IMR-90 (cell line): ENCODE results near the gene RASL11B. TPM values are rescaled to one million over a fixed set of nuclear protein-coding genes. Genes with fewer than 3 reads are reported as not detected.
A peak's percentile ranks its signal among the peaks of the same experiment; 100 is the strongest.

Experiments
- ATAC-seq: fragments of 200-7000 bp; cut with Tn5 transposase; 2 replicates; pipeline ENCODE4 v1.9.1; 2020; ENCODE audit warnings: low read depth, mild to moderate bottlenecking, moderate library complexity
- BruUV-seq: library from RNA; stranded (reverse); fragments of 400-500 nt; replicated peaks from 2 replicates; lab custom pipeline; 2021; lab: Mats Ljungman, UMichigan
- CTCF ChIA-PET: fragments of 300-600 bp; formaldehyde crosslinking; extraction: SDS; loops from one replicate; lab custom pipeline; 2021; ENCODE audit warnings: antibody characterized with exemption; lab: Yijun Ruan, JAX
- POLR2A ChIA-PET: fragments of 300-600 bp; sonication (Branson Sonifier 250); formaldehyde crosslinking; loops from one replicate; lab custom pipeline; 2022; ENCODE audit warnings: antibody characterized with exemption; ENCODE audit not compliant: unreplicated experiment; lab: Charles Lee
- DNase-seq: peaks from one replicate; pipeline ENCODE4 v3.0.0; 2013
- H2AFZ ChIP-seq: replicated peaks from 2 replicates; pipeline ENCODE3; 2013; ENCODE audit warnings: low read length, mild to moderate bottlenecking; ENCODE audit not compliant: poor library complexity
- H2AK5ac ChIP-seq: 2 replicates; pipeline ENCODE4 v1.6.1; 2013; ENCODE audit warnings: low read depth, low read length, inconsistent platforms
- H2AK9ac ChIP-seq: replicated peaks from 2 replicates; pipeline ENCODE3; 2013; ENCODE audit warnings: mild to moderate bottlenecking, low read depth, low read length, moderate library complexity; ENCODE audit not compliant: poor library complexity
- H2BK120ac ChIP-seq: 2 replicates; pipeline ENCODE4 v1.6.1; 2013; ENCODE audit warnings: low read depth, low read length, inconsistent platforms
- H2BK15ac ChIP-seq: 3 replicates; pipeline ENCODE4 v1.6.1; 2013; ENCODE audit warnings: low read depth, low read length, inconsistent platforms
- H2BK20ac ChIP-seq: 2 replicates; pipeline ENCODE4 v1.6.1; 2013; ENCODE audit warnings: low read depth, mild to moderate bottlenecking, inconsistent platforms, low read length, moderate library complexity
- H2BK5ac ChIP-seq: 2 replicates; pipeline ENCODE4 v1.6.1; 2013; ENCODE audit warnings: mild to moderate bottlenecking, low read depth, low read length, inconsistent platforms; ENCODE audit not compliant: poor library complexity, severe bottlenecking
- H3K14ac ChIP-seq: replicated peaks from 2 replicates; pipeline ENCODE4 v1.6.1; 2013; ENCODE audit warnings: low read depth, low read length, inconsistent platforms
- H3K18ac ChIP-seq: 2 replicates; pipeline ENCODE4 v1.6.1; 2013; ENCODE audit warnings: low read depth, low read length, control low read depth
- H3K23ac ChIP-seq: 2 replicates; pipeline ENCODE4 v1.6.1; 2013; ENCODE audit warnings: low read depth, low read length, inconsistent platforms
- H3K27ac ChIP-seq: 2 replicates; pipeline ENCODE4 v1.5.1; 2013; ENCODE audit warnings: mild to moderate bottlenecking, control low read depth, low read length; ENCODE audit not compliant: insufficient read depth
- H3K27me3 ChIP-seq: 2 replicates; pipeline ENCODE4 v1.6.1; 2013; ENCODE audit warnings: low read length; ENCODE audit not compliant: control insufficient read depth, insufficient read depth
- H3K36me3 ChIP-seq: 2 replicates; pipeline ENCODE4 v1.6.1; 2013; ENCODE audit warnings: low read length, mixed read lengths; ENCODE audit not compliant: control insufficient read depth, insufficient read depth
- H3K4ac ChIP-seq: 2 replicates; pipeline ENCODE4 v1.6.1; 2013; ENCODE audit warnings: low read depth, low read length, inconsistent platforms
- H3K4me1 ChIP-seq: 2 replicates; pipeline ENCODE4 v1.6.1; 2013; ENCODE audit warnings: low read length, mixed read lengths; ENCODE audit not compliant: control insufficient read depth, insufficient read depth
- H3K4me2 ChIP-seq: 2 replicates; pipeline ENCODE4 v1.6.1; 2013; ENCODE audit warnings: low read depth, mild to moderate bottlenecking, control low read depth, low read length, moderate library complexity
- H3K4me3 ChIP-seq: 2 replicates; pipeline ENCODE4 v1.5.1; 2013; ENCODE audit warnings: low read depth, mild to moderate bottlenecking, control low read depth, low read length, moderate library complexity; ENCODE audit not compliant: insufficient read depth
- H3K56ac ChIP-seq: 2 replicates; pipeline ENCODE4 v1.6.1; 2013; ENCODE audit warnings: low read length, inconsistent platforms; ENCODE audit not compliant: insufficient read depth; ENCODE audit errors: extremely low read depth
- H3K79me1 ChIP-seq, 2 experiments: 2 replicates each; pipeline ENCODE4 v1.6.1; 2013; ENCODE audit warnings: low read length in 2 of 2, inconsistent platforms in 1 of 2, low read depth in 1 of 2
- H3K9ac ChIP-seq: 2 replicates; pipeline ENCODE4 v1.6.1; 2013; ENCODE audit warnings: low read depth, low read length, control low read depth
- H3K9me1 ChIP-seq: 2 replicates; pipeline ENCODE4 v1.6.1; 2013; ENCODE audit warnings: low read length, inconsistent platforms; ENCODE audit not compliant: insufficient read depth
- H3K9me3 ChIP-seq: 2 replicates; pipeline ENCODE4 v1.6.1; 2013; ENCODE audit warnings: low read length; ENCODE audit not compliant: control insufficient read depth, insufficient read depth
- H4K20me1 ChIP-seq: 2 replicates; pipeline ENCODE4 v1.6.1; 2013; ENCODE audit warnings: low read length, inconsistent platforms; ENCODE audit not compliant: insufficient read depth
- H4K5ac ChIP-seq: 2 replicates; pipeline ENCODE4 v1.6.1; 2013; ENCODE audit warnings: mild to moderate bottlenecking, low read depth, low read length, control low read depth
- H4K8ac ChIP-seq, 2 experiments: 2 replicates each; pipeline ENCODE4 v1.6.1; 2013; ENCODE audit warnings: low read depth in 2 of 2, low read length in 2 of 2, control low read depth in 1 of 2, inconsistent platforms in 1 of 2
- H4K91ac ChIP-seq: 2 replicates; pipeline ENCODE4 v1.6.1; 2013; ENCODE audit warnings: low read depth, low read length, inconsistent platforms; ENCODE audit not compliant: insufficient read depth
- CEBPB ChIP-seq: IDR thresholded peaks from 2 replicates; pipeline ENCODE4 v1.6.1; 2012; ENCODE audit warnings: low read depth, low read length, improper control_type of control experiment
- CHD1 ChIP-seq: IDR thresholded peaks from 2 replicates; pipeline ENCODE4 v1.6.1; 2012; ENCODE audit warnings: low read depth, low read length, improper control_type of control experiment
- FOS ChIP-seq: fragments of 150-350 bp; IDR thresholded peaks from 2 replicates; pipeline ENCODE4 v1.6.1; 2016; ENCODE audit warnings: low read depth, low read length
- MAZ ChIP-seq: IDR thresholded peaks from 2 replicates; pipeline ENCODE4 v1.6.1; 2012; ENCODE audit warnings: low read depth, mild to moderate bottlenecking, low read length, improper control_type of control experiment, moderate library complexity, borderline replicate concordance
- MXI1 ChIP-seq: IDR thresholded peaks from 2 replicates; pipeline ENCODE4 v1.6.1; 2012; ENCODE audit warnings: low read depth, mild to moderate bottlenecking, low read length, moderate library complexity, borderline replicate concordance
- RCOR1 ChIP-seq: IDR thresholded peaks from 2 replicates; pipeline ENCODE4 v1.6.1; 2012; ENCODE audit warnings: mild to moderate bottlenecking, low read length, improper control_type of control experiment; ENCODE audit not compliant: insufficient replicate concordance
- RFX5 ChIP-seq: IDR thresholded peaks from 2 replicates; pipeline ENCODE4 v1.8.0; 2012; ENCODE audit warnings: low read depth, mild to moderate bottlenecking, low read length, moderate library complexity
- WGBS, 2 experiments: methylation state at CpG; one replicate each; pipeline versions ENCODE4 v1.1.5 to v1.1.7; 2013; ENCODE audit warnings: missing lambda C conversion rate in 2 of 2; ENCODE audit not compliant: insufficient read length in 1 of 2; ENCODE audit errors: extremely low coverage in 2 of 2; 5-methylcytosine and 5-hydroxymethylcytosine counted together
- dilution Hi-C: fragments of 300-500 bp; cut with HindIII; formaldehyde crosslinking; loops from one replicate; pipeline ENCODE4 v1.14.3; 2018; ENCODE audit warnings: low sequenced_read_pairs; ENCODE audit not compliant: unreplicated experiment
- in situ Hi-C: fragments of 300-500 bp; cut with MboI; formaldehyde crosslinking; loops from 3 replicates; pipeline ENCODE4 v1.14.3; 2019; ENCODE audit warnings: low sequenced_read_pairs, inconsistent platforms, mixed read lengths
- intact Hi-C: fragments of 100-400 bp; cut with micrococcal nuclease; formaldehyde crosslinking; loops from 2 replicates; pipeline ENCODE4 v1.10.0; 2022
- polyA plus RNA-seq, 3 experiments: library from polyadenylated mRNA; depleted of rRNA; stranded (reverse); fragments of >200 nt; gene quantifications; 2 replicates each; pipeline ENCODE4 v1.2.3, GENCODE V29; 2012; ENCODE audit warnings: low replicate concordance in 1 of 3
- total RNA-seq: library from RNA; depleted of rRNA; stranded (reverse); fragments of >200 nt; gene quantifications from 2 replicates; pipeline ENCODE4 v1.2.3, GENCODE V29; 2012
- TF ChIP-seq, protein P1 (sequence below): fragments of 150-350 bp; IDR thresholded peaks from 2 replicates; pipeline ENCODE4 v1.6.1; 2016; ENCODE audit warnings: low read depth, mild to moderate bottlenecking, low read length, moderate library complexity, borderline replicate concordance

RASL11B gene
- total and polyA plus RNA-seq, 2 of the 4 experiments (the other 2 are of a cell fraction): 0.18 to 0.31 TPM

DNA sequence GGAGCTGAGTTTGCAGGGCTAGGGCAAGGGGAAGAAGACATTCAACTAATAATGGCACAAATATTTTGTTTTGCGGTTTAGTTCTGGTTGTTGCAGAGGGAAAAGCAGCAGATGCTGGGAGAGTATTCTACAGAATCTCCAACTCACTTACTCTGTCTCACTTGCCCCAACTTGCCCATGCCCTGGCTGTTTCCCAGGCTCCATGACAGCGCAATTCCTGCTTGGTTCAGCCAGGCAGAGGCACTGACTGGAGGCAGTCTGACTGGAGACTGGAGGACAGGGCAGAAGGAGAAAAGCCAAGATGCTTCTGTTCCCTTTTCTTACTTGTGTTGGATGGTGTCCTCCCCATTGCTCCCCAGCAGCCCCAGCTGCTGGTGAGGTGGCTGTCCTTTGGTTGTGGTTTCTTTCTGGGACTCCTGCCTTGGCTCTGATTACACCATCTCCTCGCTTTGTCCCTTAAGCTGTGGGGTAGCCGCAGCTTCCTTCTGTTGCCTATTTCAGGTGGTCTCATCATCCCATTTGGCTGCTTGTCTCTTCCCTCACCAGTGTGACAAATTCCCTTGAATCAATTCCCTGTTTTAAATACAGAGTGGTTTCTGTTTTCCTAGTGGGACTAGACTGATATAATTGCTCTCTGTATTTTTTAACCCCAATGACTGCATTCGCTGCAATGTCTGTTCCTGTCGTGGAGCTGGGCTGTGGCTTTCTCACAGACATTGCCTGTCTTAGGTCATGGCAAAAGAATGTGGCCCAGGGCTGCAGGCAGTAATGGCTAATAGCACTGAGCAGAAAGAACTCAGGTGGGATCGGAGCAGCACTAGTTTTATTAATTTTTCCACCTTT, 24.2 kb upstream of the RASL11B start:
- in situ Hi-C loops: no loop called here
- peaks cover 22% of the 10 kb centered on the region for H3K4me1 ChIP-seq
- intact Hi-C loops: no loop called here

More for the DNA sequence above, 24.2 kb upstream of the RASL11B start:
- Histone ChIP-seq H2AK5ac (peak overlapping the region; percentile 93; the same call in 1 of the 2 replicates), H2BK120ac (peak overlapping the region; percentile 88), H3K4me3 (no peak overlapping the region), H3K9ac (peak overlapping the region; percentile 16; the same call in 1 of the 2 replicates), H4K20me1 (no peaks in the 10 kb centered on the region), H2BK5ac (peak overlapping the region; percentile 27), H4K8ac (peak overlapping the region; percentile 12 to 59; a peak in 3 of 4 replicates), H2AFZ (peak overlapping the region; percentile 47), H3K23ac (peak overlapping the region; percentile 19), H3K56ac (peak overlapping the region; percentile 29; the same call in 1 of the 2 replicates), H3K9me3 (no peaks in the 10 kb centered on the region), H3K4ac (peak overlapping the region; percentile 80), H3K18ac (peak overlapping the region; percentile 82), H2BK15ac (peak overlapping the region; percentile 59; the same call in 2 of the 3 replicates), H2AK9ac (peak overlapping the region; percentile 8), H4K91ac (peak overlapping the region; percentile 92), H3K27me3 (no peaks in the 10 kb centered on the region), H3K27ac (no peak overlapping the region), H3K14ac (peak overlapping the region; percentile 75), H3K36me3 (no peaks in the 10 kb centered on the region), H3K79me1 (no peaks in the 10 kb centered on the region), H2BK20ac (peak overlapping the region; percentile 79), H4K5ac (peak overlapping the region; percentile 58; the same call in 1 of the 2 replicates), H3K4me2 (peak overlapping the region; percentile 48; the same call in 1 of the 2 replicates), H3K9me1 (peaks cover 15% of the 10 kb centered on the region)
- whole genome bisulfite sequencing, 2 experiments: 14% methylated on average over 2 of the region's 7 CpGs; no CpG with 5 or more reads in 1 of the 2 experiments
- no TSS peak for BruUV-seq
- TF ChIP-seq RFX5: no peak
- TF ChIP-seq RCOR1: no peak
- TF ChIP-seq, protein P1, sequence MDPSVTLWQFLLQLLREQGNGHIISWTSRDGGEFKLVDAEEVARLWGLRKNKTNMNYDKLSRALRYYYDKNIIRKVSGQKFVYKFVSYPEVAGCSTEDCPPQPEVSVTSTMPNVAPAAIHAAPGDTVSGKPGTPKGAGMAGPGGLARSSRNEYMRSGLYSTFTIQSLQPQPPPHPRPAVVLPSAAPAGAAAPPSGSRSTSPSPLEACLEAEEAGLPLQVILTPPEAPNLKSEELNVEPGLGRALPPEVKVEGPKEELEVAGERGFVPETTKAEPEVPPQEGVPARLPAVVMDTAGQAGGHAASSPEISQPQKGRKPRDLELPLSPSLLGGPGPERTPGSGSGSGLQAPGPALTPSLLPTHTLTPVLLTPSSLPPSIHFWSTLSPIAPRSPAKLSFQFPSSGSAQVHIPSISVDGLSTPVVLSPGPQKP: no peak
- peak; percentile 35; the same call in 1 of the 2 replicates for TF ChIP-seq CEBPB
- no peak for TF ChIP-seq MXI1
- TF ChIP-seq FOS: 0 out of 2 replicates have a peak, but pooled peaks have one; percentile 20
- TF ChIP-seq CHD1: no peak
- TF ChIP-seq MAZ: no peak
- ChIA-PET POLR2A (interaction anchor here (0.6 kb wide), 1 partner anchor 116 kb away, joined by 3 read pairs; no protein-coding TSS in a partner anchor), CTCF (no interaction called here)
- DNase-seq (peak; percentile 66), ATAC-seq (peak; percentile 84)
- dilution Hi-C loops: no loop called here
